Keratinocyte (primary cell): ENCODE results near the gene NLRP9. TPM values are rescaled to one million over a fixed set of nuclear protein-coding genes. Genes with fewer than 3 reads are reported as not detected.

Source experiments
- DNase-seq: peaks from one replicate; pipeline ENCODE4 v3.0.0-alpha.2; 2011; ENCODE audit warnings: low read depth, missing footprints, low spot score
- FAIRE-seq: peaks from 2 replicates; lab custom pipeline; 2011; peaks lifted over from hg19 to GRCh38; lab: Jason Lieb, UNC
- H2AFZ ChIP-seq: 2 replicates; pipeline ENCODE4 v1.6.0; 2012; ENCODE audit warnings: low read length, control low read depth, inconsistent platforms; ENCODE audit not compliant: control insufficient read depth
- H3K27ac ChIP-seq: 2 replicates; pipeline ENCODE4 v1.5.1; 2011; ENCODE audit warnings: low read length; ENCODE audit not compliant: control insufficient read depth, insufficient read depth
- H3K27me3 ChIP-seq: 3 replicates; pipeline ENCODE4 v1.6.0; 2011; ENCODE audit warnings: low read length; ENCODE audit not compliant: control insufficient read depth, insufficient read depth; ENCODE audit errors: extremely low read depth
- H3K36me3 ChIP-seq, 2 experiments: 2 replicates in 1 of 2; 3 replicates in 1 of 2; pipeline ENCODE4 v1.5.1; 2011; ENCODE audit warnings: low read length in 2 of 2, mild to moderate bottlenecking in 1 of 2; ENCODE audit not compliant: control insufficient read depth in 2 of 2, insufficient read depth in 2 of 2; ENCODE audit errors: extremely low read depth in 1 of 2
- H3K4me1 ChIP-seq: 3 replicates; pipeline ENCODE4 v1.5.1; 2011; ENCODE audit warnings: low read length; ENCODE audit not compliant: control insufficient read depth, insufficient read depth; ENCODE audit errors: extremely low read depth
- H3K4me2 ChIP-seq: 3 replicates; pipeline ENCODE4 v1.6.0; 2011; ENCODE audit warnings: low read depth, low read length; ENCODE audit not compliant: control insufficient read depth, insufficient read depth; ENCODE audit errors: extremely low read depth
- H3K4me3 ChIP-seq, 3 experiments: fragments of 200-600 bp in 1 of 3; sonication (generic) in 1 of 3; 2 replicates in 2 of 3; 3 replicates in 1 of 3; pipeline ENCODE4 v1.5.1; 2011 to 2016; ENCODE audit warnings: low read length in 3 of 3, mild to moderate bottlenecking in 3 of 3, control low read depth in 2 of 3, inconsistent platforms in 1 of 3, low read depth in 1 of 3, mixed read lengths in 1 of 3, mixed run types in 1 of 3, moderate library complexity in 1 of 3; ENCODE audit not compliant: control insufficient read depth in 2 of 3, insufficient read depth in 2 of 3; ENCODE audit errors: extremely low read depth in 1 of 3
- H3K79me2 ChIP-seq: 2 replicates; pipeline ENCODE4 v1.6.0; 2012; ENCODE audit warnings: low read length; ENCODE audit not compliant: control insufficient read depth, insufficient read depth
- H3K9ac ChIP-seq: 3 replicates; pipeline ENCODE4 v1.6.0; 2011; ENCODE audit warnings: low read length; ENCODE audit not compliant: control insufficient read depth, insufficient read depth; ENCODE audit errors: extremely low read depth
- H3K9me1 ChIP-seq: 3 replicates; pipeline ENCODE4 v1.6.0; 2011; ENCODE audit warnings: low read length; ENCODE audit not compliant: control insufficient read depth, insufficient read depth; ENCODE audit errors: extremely low read depth
- H3K9me3 ChIP-seq: 2 replicates; pipeline ENCODE4 v1.5.1; 2012; ENCODE audit warnings: low read depth, low read length; ENCODE audit not compliant: control insufficient read depth
- H4K20me1 ChIP-seq: 3 replicates; pipeline ENCODE4 v1.6.0; 2011; ENCODE audit warnings: low read length; ENCODE audit not compliant: control insufficient read depth, insufficient read depth; ENCODE audit errors: extremely low read depth
- CTCF ChIP-seq, 3 experiments: IDR thresholded peaks in 1 of 3; conservative IDR thresholded peaks in 1 of 3; optimal IDR thresholded peaks in 1 of 3; 2 replicates in 2 of 3; 3 replicates in 1 of 3; pipeline versions ENCODE3 to v1.5.1; 2011; ENCODE audit warnings: low read length in 3 of 3, mild to moderate bottlenecking in 3 of 3, moderate library complexity in 2 of 3, control low read depth in 1 of 3, inconsistent platforms in 1 of 3; ENCODE audit not compliant: insufficient read depth in 2 of 3; ENCODE audit errors: extremely low read depth in 1 of 3
- EZH2 ChIP-seq: IDR thresholded peaks from one replicate; pipeline ENCODE4 v1.6.1; 2012; ENCODE audit warnings: inconsistent platforms, mild to moderate bottlenecking, low read length, moderate library complexity
- dilution Hi-C: fragments of 300-500 bp; cut with MboI; formaldehyde crosslinking; loops from one replicate; pipeline ENCODE4 v1.7.0; 2020; ENCODE audit warnings: low sequenced_read_pairs; ENCODE audit not compliant: extremely low pct_ligation_motif_present
- polyA plus RNA-seq, 5 experiments: library from polyadenylated mRNA; depleted of rRNA in 3 of 5; stranded (reverse) in 3 of 5; stranded (forward) in 1 of 5; unstranded in 1 of 5; fragments of >200 nt; gene quantifications; 1 replicate in 1 of 5; 2 replicates in 3 of 5; 3 replicates in 1 of 5; pipeline versions ENCODE4 v1.2.1 to v1.2.3, GENCODE V29; 2011 to 2012; ENCODE audit warnings: missing spikeins in 2 of 5, low read depth in 1 of 5, low replicate concordance in 1 of 5

The NLRP9 gene
- polyA plus RNA-seq, 1 donor (not counting 4 experiments of a cell fraction or from before 2014, with no cell fraction given) = not detected

GRCh38 chr19:55692681-55693081 lies 45.5 kb downstream of the NLRP9 start:
- H3K36me3 ChIP-seq = peaks cover 10 to 37% of the 10 kb centered on the region in 2 experiments
- dilution Hi-C loops = no loop called here

GRCh38 chr19:55691561-55692481 lies 46.4 kb downstream of the NLRP9 start:
- Histone ChIP-seq H3K4me2 (no peak overlapping the region), H3K9me3 (no peaks in the 10 kb centered on the region), H3K27me3 (no peaks in the 10 kb centered on the region), H3K4me3 (no peak overlapping the region), H3K27ac (no peak overlapping the region), H3K9ac (no peak overlapping the region), H4K20me1 (no peaks in the 10 kb centered on the region), H3K9me1 (no peaks in the 10 kb centered on the region), H3K36me3 (peaks cover 10 to 33% of the 10 kb centered on the region in 2 experiments), H3K4me1 (no peaks in the 10 kb centered on the region), H2AFZ (no peak overlapping the region), H3K79me2 (peaks cover 10% of the 10 kb centered on the region)
- DNase-seq (no peak), FAIRE-seq (no peak)
- dilution Hi-C loops = no loop called here
- TF ChIP-seq EZH2 (no peak), CTCF (optimal IDR thresholded peaks at IDR 0.05 in 1 of 3, IDR thresholded peaks at IDR 0.05 in 1 of 3, conservative IDR thresholded peaks at IDR 0.05 in 1 of 3; ENCODE audit: extremely low read depth in 1 of 3, insufficient read depth in 2 of 3, low read length in 3 of 3) (no peak)

More at GRCh38 chr19:55692681-55693081, 45.5 kb downstream of the NLRP9 start:
- Histone ChIP-seq H3K9me3 (no peaks in the 10 kb centered on the region), H3K4me1 (no peaks in the 10 kb centered on the region), H3K27me3 (no peaks in the 10 kb centered on the region), H4K20me1 (no peaks in the 10 kb centered on the region), H3K9me1 (no peaks in the 10 kb centered on the region), H3K79me2 (peaks cover 4% of the 10 kb centered on the region), H3K9ac (no peak overlapping the region), H3K4me3 (no peak overlapping the region), H3K4me2 (no peak overlapping the region), H3K27ac (no peak overlapping the region), H2AFZ (no peak overlapping the region)
- TF ChIP-seq CTCF (optimal IDR thresholded peaks at IDR 0.05 in 1 of 3, IDR thresholded peaks at IDR 0.05 in 1 of 3, conservative IDR thresholded peaks at IDR 0.05 in 1 of 3; ENCODE audit: extremely low read depth in 1 of 3, insufficient read depth in 2 of 3, low read length in 3 of 3) = no peak
- no peak for TF ChIP-seq EZH2
- FAIRE-seq = no peak
- no peak for DNase-seq
